NCI-H526 treated with DMSO at 0.1 percent for 48 hours (cell line): Measurements from ENCODE around the gene LHCGR.
A peak's percentile ranks its signal among the peaks of the same experiment; 100 is the strongest.
"Not testable (repeated sequence)": the region's sequence is repeated elsewhere in the genome, so short reads cannot be mapped to it uniquely, and the experiment has no call there.

ENCODE experiments used
- DNase-seq: peaks from one replicate; lab custom pipeline; 2025; lab: John Stamatoyannopoulos, UW

The LHCGR gene

GRCh38 chr2:48709096-48710034 is 46.2 kb downstream of the LHCGR start:
- no peak for DNase-seq

GRCh38 chr2:48707466-48707865 is 48.1 kb downstream of the LHCGR start:
- peak; percentile 19 for DNase-seq

GRCh38 chr2:48703621-48704020 is 51.9 kb downstream of the LHCGR start:
- DNase-seq, result not testable (repeated sequence)

GRCh38 chr2:48699348-48699930 is 56.1 kb downstream of the LHCGR start:
- no peak for DNase-seq

- no peak for DNase-seq
These were observed 58.6 kb downstream of the LHCGR start for GRCh38 chr2:48696881-48697280.

GRCh38 chr2:48695991-48696390 is 59.5 kb downstream of the LHCGR start:
- peak; percentile 89 for DNase-seq

- peak; percentile 88 for DNase-seq
These were observed 61.4 kb downstream of the LHCGR start for GRCh38 chr2:48694149-48694548.

GRCh38 chr2:48693645-48694044 is 61.9 kb downstream of the LHCGR start:
- DNase-seq, result no peak

GRCh38 chr2:48693066-48693465 is 62.5 kb downstream of the LHCGR start:
- no peak for DNase-seq

- no peak for DNase-seq
These were observed 63.4 kb downstream of the LHCGR start for GRCh38 chr2:48691935-48692691.

- DNase-seq, result no peak
These were observed 70.4 kb downstream of the LHCGR start for GRCh38 chr2:48685126-48685525.

GRCh38 chr2:48677450-48677849 is 78.1 kb downstream of the LHCGR start:
- DNase-seq, result no peak

GRCh38 chr2:48674933-48675332 is 80.6 kb downstream of the LHCGR start:
- no peak for DNase-seq

GRCh38 chr2:48673581-48673980 is 81.9 kb downstream of the LHCGR start:
- DNase-seq, result no peak

- no peak for DNase-seq
These were observed 86.5 kb downstream of the LHCGR start for GRCh38 chr2:48668992-48669391.

GRCh38 chr2:48651158-48651790 is 104.2 kb downstream of the LHCGR start:
- DNase-seq, result no peak

- no peak for DNase-seq
These were observed 117.3 kb downstream of the LHCGR start for GRCh38 chr2:48638261-48638660.
